Psoas muscle (tissue), 8 donors: ENCODE measurements around the gene RPAP2. TPM values are rescaled to one million over a fixed set of nuclear protein-coding genes. Genes with fewer than 3 reads are reported as not detected.

Experiments used
- ATAC-seq, 4 donors: fragments of 200-7000 bp; cut with Tn5 transposase; one replicate each; pipeline ENCODE4 v1.9.1; 2020; ENCODE audit warnings: moderate library complexity in 3 of 4, mild to moderate bottlenecking in 2 of 4
- DNase-seq, 2 donors: peaks; one replicate each; pipeline ENCODE4 v3.0.0-alpha.2; 2020
- H3K27ac ChIP-seq: fragments of 200-600 bp; one replicate; pipeline ENCODE4 v1.8.0; 2022
- H3K27me3 ChIP-seq, 3 donors: fragments of 200-600 bp in 1 of 3; one replicate each; pipeline versions ENCODE4 v1.6.1 to v1.8.0; 2013 to 2022; ENCODE audit warnings: low read length in 2 of 3, mild to moderate bottlenecking in 2 of 3, moderate library complexity in 1 of 3; ENCODE audit not compliant: insufficient read depth in 3 of 3
- H3K36me3 ChIP-seq, 2 donors: fragments of 200-600 bp in 1 of 2; one replicate each; pipeline versions ENCODE4 v1.6.1 to v1.8.0; 2013 to 2022; ENCODE audit warnings: low read depth in 1 of 2, mild to moderate bottlenecking in 1 of 2, moderate library complexity in 1 of 2; ENCODE audit not compliant: insufficient read depth in 1 of 2
- H3K4me1 ChIP-seq: fragments of 200-600 bp; one replicate; pipeline ENCODE4 v1.8.0; 2022
- H3K4me3 ChIP-seq: fragments of 200-600 bp; one replicate; pipeline ENCODE4 v1.8.0; 2022; ENCODE audit warnings: mild to moderate bottlenecking
- H3K9me3 ChIP-seq: fragments of 200-600 bp; one replicate; pipeline ENCODE4 v1.8.0; 2022
- WGBS, 3 donors: extraction: QIAGEN DNeasy Blood & Tissue Kit; methylation state at CpG; one replicate each; pipeline versions ENCODE4 v1.1.6 to v1.1.7; 2013; 5-methylcytosine and 5-hydroxymethylcytosine counted together
- intact Hi-C, 2 donors: fragments of 100-400 bp; cut with DNase I; formaldehyde crosslinking; loops; one replicate each; pipeline versions ENCODE4 v1.11.0 to v1.14.2; 2022
- polyA plus RNA-seq, 3 donors: library from polyadenylated mRNA; stranded (reverse); fragments of 200-250 nt; gene quantifications; one replicate each; pipeline ENCODE4 v1.2.3, GENCODE V29; 2013
- total RNA-seq, 4 donors: library from RNA; stranded (reverse); fragmentation: NEBNext Ultra II Directional in 2 of 4; extraction: Animal tissue kit (Norgen Biotek cat#: 25700) in 2 of 4; gene quantifications; one replicate each; pipeline versions ENCODE4 v1.2.1 to v1.2.4, GENCODE V29; 2021 to 2023
- TF ChIP-seq, protein P1 (sequence below): fragments of 200-600 bp; IDR thresholded peaks from one replicate; pipeline ENCODE4 v1.8.0; 2022; ENCODE audit warnings: antibody characterized with exemption
- donor health status: healthy with polysubstance abuse.
- donor health status: DM: no; HTN: no; CAD: no; lungs with moderate emphysema.
- donor health status: Bipolar disorder and iron deficiency.
- donor health status: healthy.
- donor health status: DM: yes; HTN: yes; CAD: no.
- donor health status: DM: no; HTN: no; CAD: no.
- donor health status: DM: no; HTN: no; CAD: no.
- donor health status: DM: yes; HTN: yes; CAD: no.

Gene RPAP2
- total and polyA plus RNA-seq, 7 donors: 10.9 to 33.1 (median 26.5) TPM

DNA sequence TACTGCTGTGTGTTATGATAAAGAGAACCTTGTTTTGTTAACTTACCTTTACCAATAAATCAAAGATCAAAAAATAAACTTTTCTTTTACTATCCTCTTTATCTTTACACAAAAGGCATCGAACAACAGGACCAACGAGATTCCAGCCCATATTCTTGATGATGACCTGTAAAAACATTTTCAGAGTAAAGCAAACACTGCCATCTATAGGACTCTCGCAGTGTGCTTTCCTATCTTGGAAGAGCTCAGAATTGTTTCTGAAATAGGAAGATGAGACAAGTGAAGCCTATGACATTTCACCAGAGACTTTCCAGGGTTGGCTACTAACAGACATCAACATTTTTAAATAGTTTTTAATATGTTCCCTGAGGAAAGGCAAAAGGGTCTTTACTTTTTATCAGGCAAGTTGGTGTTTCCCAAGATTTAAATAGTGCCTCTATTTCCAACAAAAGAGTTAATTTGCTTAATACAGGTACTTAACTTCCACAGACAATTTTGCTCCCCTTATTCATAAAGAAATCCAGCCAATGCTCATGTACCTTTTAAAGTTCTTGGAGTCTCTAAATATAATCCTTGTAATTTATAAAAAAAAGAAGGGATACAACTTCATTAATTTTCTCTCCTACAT lies 7.4 kb upstream of the RPAP2 start:
- H3K27ac ChIP-seq: no peak overlapping the region
- no peak overlapping the region for H3K4me3 ChIP-seq
- peaks cover 3 to 68% of the 10 kb centered on the region in 2 donors for H3K36me3 ChIP-seq
- ATAC-seq (peak; percentile 55 to 78 (median 62)), DNase-seq (no peak)
- H3K27me3 ChIP-seq: no peaks in the 10 kb centered on the region
- intact Hi-C loops: no loop called here
- no peaks in the 10 kb centered on the region for H3K4me1 ChIP-seq
- no peaks in the 10 kb centered on the region for H3K9me3 ChIP-seq
- TF ChIP-seq, protein P1, sequence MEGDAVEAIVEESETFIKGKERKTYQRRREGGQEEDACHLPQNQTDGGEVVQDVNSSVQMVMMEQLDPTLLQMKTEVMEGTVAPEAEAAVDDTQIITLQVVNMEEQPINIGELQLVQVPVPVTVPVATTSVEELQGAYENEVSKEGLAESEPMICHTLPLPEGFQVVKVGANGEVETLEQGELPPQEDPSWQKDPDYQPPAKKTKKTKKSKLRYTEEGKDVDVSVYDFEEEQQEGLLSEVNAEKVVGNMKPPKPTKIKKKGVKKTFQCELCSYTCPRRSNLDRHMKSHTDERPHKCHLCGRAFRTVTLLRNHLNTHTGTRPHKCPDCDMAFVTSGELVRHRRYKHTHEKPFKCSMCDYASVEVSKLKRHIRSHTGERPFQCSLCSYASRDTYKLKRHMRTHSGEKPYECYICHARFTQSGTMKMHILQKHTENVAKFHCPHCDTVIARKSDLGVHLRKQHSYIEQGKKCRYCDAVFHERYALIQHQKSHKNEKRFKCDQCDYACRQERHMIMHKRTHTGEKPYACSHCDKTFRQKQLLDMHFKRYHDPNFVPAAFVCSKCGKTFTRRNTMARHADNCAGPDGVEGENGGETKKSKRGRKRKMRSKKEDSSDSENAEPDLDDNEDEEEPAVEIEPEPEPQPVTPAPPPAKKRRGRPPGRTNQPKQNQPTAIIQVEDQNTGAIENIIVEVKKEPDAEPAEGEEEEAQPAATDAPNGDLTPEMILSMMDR: peak; percentile 63
- 10 to 31% (median 23%) methylated on average over 3 of the region's 3 CpGs for WGBS, 3 donors

DNA sequence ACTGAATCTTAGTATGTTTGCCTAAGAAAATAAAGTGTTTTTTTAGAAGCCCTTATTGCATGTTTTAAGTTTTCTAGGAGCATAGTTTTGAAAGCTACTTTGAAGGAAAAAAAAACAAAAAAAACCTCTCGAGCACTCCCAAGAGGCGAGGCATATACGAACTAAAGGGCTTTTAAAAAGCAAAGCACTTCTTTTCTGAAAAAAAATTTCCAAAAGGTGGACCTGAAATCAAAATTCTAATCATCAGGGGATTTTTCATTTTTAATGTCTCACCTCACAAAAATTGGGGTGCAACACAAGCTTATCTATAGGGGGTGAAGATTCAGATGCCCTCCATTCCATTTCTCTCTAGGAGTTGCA lies 666 bp upstream of the RPAP2 start:
- WGBS, 3 donors: 16 to 24% (median 18%) methylated on average over 3 of the region's 3 CpGs
- no peaks in the 10 kb centered on the region for H3K27me3 ChIP-seq
- peaks cover 7% of the 10 kb centered on the region for H3K4me1 ChIP-seq
- H3K4me3 ChIP-seq: peak overlapping the region; percentile 94
- peak in 2 of 4 donors; percentile 2 to 4 for ATAC-seq
- H3K9me3 ChIP-seq: no peaks in the 10 kb centered on the region
- no peak for DNase-seq
- TF ChIP-seq, protein P1: no peak
- peaks cover 0 to 54% of the 10 kb centered on the region in 2 donors for H3K36me3 ChIP-seq
- H3K27ac ChIP-seq: peak overlapping the region; percentile 96
- intact Hi-C loops: no loop called here

DNA sequence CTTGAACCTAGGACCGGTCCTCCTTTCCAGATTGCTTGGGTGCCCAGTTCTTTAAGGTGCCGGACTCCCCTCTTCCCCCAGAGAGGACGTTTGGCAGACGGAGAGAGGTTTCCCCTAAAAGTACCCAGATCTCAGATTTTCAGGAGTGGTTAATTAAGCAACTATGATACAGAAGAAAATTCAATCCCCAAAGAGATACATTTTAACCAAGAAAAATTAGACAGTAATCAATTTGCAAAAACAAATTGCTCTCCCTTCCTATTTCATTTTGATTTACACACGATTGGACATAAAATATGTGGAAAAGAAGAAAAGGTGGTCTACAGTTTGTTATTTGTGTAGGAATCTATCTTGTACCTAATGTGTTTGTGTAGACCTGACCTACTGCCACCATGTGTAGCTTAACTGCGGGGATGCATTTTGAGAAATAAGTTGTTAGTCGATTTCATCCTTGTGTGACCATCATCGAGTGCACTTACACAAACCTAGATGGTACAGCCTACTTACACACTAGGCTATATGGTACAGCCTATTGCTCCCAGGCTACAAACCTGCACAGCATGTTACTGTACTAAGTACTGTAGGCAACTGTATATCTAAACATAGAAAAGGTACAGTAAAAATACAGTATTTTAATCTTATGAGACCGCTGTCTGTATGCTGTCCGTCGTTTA lies 755 bp downstream of the RPAP2 start:
- Histone ChIP-seq H3K27me3 (no peaks in the 10 kb centered on the region), H3K36me3 (peaks cover 0 to 55% of the 10 kb centered on the region in 2 donors), H3K4me3 (peak overlapping the region; percentile 94), H3K4me1 (peaks cover 7% of the 10 kb centered on the region), H3K27ac (peak overlapping the region; percentile 96), H3K9me3 (no peaks in the 10 kb centered on the region)
- TF ChIP-seq, protein P1: no peak
- DNase-seq (no peak), ATAC-seq (no peak)
- intact Hi-C loops: no loop called here
- 40 to 42% (median 40%) methylated on average over 11 of the region's 11 CpGs for WGBS, 3 donors

DNA sequence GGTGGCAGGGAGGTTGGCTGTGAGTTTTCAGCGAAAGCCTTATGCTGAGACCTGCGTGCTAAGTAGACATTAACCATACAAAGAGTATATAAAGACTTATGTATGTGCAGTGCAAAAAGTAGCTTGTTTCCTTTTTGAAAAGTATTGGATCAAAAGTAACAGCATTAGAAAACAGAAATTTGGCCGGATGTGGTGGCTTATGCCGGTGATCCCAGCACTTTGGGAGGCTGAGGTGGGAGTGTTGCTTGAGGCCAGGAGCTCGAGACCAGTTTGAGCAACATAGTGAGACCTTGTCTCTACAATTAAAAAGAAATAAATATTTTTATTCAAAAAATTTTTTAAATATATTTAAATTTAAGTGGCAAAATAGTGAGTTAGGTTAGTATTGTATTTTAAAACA lies 2.2 kb downstream of the RPAP2 start:
- no peaks in the 10 kb centered on the region for H3K9me3 ChIP-seq
- DNase-seq (no peak), ATAC-seq (no peak)
- WGBS, 3 donors: 80 to 86% (median 80%) methylated on average over 5 of the region's 5 CpGs
- no peaks in the 10 kb centered on the region for H3K27me3 ChIP-seq
- peaks cover 0 to 56% of the 10 kb centered on the region in 2 donors for H3K36me3 ChIP-seq
- TF ChIP-seq, protein P1: no peak
- intact Hi-C loops: no loop called here
- H3K4me3 ChIP-seq: peak overlapping the region; percentile 6
- H3K27ac ChIP-seq: no peak overlapping the region
- H3K4me1 ChIP-seq: peaks cover 7% of the 10 kb centered on the region
